Measurements from ENCODE around the gene SLC8A1.

The SLC8A1 gene

DNA sequence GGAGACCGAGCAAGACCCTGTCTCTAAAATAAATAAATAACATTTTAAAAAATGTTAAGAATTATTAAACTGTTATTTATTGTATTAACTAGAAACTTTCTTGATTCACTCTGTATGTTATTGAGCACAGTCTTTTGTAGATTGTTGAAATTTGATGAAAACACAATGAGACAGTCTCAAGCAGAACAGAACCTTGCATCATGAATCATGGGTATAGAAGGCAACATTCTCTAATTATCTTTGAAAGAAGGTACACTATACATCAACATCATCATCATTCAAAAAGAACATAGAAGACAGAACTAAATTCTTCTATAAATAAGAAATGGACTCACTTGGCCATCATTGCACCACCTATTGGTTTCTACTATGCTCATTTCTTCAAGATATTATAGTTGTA lies 67.7 kb downstream of the SLC8A1 start:
- no peak for DNase-seq (ENCODE audit: low spot score)

DNA sequence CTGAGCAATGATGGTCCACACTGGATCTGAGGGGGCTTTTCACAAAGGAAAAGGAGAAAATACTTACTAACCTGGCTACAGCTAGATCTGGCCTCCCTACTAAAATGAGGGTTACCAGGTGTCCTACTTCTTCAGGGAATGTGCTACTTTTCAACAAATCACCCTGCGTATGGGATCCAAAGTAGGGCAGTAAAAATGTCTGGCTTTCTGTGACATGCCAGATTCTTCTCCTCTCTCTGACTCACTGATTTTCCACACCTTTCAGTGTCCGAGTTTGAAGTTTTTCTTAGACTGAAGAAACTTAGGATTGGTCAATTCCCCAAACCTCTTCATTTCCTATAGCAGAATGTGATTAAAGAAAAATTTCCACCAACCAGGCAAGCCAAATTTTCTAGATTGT lies 71.2 kb downstream of the SLC8A1 start:
- no peak for DNase-seq (ENCODE audit: low spot score)

DNA sequence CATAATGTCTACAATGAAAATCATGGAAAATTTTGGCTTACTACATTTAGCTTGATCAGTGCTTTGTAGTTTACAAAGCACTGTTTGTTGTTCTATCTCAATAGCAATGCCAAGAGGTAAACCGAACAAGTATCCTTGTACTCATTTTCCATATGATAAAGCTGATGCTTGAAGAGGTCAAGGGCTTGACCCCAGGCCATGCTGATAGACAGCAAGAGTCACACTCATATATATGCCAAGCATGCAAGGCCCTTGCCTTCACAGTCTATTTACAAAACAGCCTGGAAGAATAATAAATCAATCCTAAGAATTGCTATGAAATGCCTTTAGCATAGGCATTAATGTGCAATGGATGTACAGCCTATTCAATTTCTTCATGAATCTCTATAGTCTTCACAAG lies 71.8 kb downstream of the SLC8A1 start:
- DNase-seq (ENCODE audit: low spot score), result no peak

DNA sequence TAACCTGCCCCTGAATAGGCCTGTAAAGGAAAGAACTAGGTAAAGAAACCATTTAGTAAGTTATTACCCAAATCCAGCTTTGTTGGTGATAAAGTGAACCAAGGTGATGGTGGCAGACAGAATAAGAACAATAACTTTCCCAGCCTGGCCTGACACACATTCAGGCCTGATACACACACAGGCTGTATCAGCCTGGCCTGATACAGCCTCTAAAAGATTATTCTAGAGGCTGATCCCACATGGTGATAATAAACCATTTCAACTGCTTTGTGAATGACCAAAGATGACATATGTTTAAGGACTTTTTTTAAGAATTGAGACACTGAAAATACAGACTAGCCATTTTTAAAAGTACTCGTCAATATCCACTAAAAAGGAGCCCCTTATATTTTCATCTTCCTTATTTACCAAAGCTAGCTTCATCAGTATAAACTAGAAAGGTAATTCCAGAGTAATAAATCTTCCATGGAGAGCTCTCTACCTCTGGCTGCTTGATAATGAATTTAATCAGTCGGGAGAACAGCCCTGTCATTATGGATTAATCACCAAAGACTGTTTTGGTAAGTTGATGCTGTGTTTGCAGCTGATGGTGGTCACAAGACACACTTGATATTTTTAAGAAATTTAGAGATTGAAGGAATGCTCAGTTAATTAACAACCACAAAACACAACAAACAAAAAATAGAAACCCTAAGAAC lies 77.2 kb downstream of the SLC8A1 start:
- DNase-seq (ENCODE audit: low spot score), result no peak

DNA sequence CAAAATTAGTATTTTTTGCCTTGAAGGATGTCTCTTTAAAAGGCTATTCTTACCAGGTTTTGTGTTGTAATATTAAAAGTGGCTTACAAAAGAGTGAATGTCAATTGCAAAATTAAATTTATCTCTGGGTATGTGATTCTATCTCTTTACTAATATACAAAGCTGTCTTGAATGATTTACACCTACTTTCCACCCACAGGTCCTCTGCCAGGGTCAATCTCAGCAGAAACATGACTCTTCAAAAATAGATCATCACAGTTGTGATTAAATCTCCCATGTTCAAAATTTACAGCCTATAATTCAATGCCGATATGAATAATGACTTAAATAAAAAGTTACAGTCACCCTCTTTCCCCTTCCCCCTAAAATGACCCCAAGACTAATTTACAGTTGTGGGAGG lies 78.8 kb downstream of the SLC8A1 start:
- DNase-seq (ENCODE audit: low spot score), result no peak

DNA sequence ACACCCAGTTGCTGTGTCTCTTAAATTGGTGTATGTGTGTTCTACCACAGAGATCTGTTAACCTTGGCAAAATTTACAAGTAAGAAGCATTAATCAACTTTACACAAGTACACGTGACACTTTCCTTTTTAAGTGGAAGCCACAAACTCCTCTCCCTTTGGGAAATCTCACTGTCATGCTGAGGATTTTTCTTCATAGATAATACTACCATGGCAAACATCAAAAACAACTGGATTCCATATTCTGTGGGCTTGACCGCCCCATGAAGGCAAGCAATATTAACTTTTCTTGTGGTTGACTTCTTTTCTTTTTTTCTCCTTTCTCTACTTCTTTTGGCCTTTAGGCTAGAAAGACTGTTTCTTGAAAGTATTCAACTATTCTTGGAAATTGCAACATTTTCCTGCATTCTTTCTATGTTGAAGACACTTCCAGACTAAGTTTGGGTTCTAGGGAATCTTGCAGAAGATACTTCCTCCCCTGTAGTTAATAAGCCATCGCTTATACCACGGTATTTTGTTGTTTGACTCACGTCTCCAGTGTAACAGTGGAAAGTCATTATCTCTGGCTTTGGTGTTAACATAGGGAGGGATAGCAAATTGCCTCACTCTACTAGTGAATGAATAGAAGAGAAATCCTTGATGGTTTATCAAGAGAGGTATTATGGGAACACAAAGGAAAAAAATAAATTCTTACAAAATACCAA lies 79.5 kb downstream of the SLC8A1 start:
- DNase-seq (ENCODE audit: low spot score), result no peak

DNA sequence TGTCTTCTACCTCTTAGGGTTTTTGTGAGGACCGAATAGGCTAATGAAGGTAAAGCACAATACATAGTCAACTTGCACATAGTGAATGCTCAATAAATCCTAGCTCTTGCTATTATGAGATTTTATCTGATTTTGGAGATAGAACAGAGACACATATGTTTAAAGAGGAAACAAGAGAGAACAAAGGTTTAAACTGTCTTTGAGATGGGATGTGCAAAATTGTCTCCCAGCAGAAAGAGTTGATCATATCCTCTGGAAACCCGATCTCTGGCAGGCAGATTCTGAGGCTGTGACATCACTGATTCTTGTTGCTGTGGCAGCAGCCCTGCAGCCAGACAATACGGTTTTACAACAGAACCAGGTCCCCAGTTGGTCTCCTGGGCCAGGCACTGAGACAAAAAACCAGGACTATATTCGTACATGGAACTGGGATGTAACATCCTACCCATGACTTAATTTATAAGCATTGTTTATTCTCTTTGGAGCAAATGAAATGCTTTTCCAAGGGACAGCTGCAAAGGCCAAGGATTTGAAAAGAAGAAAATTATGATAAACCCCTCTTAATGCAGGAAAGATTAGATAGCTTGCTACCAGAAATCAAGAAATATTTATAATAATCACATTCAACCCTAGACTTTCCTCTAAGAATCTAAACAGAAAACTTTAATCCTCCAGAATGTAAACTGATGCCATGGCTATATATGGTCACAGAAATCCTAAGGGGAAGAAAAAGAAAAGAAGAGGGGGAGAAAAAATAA lies 80.2 kb downstream of the SLC8A1 start:
- peak; percentile 29 for DNase-seq (ENCODE audit: low spot score)

DNA sequence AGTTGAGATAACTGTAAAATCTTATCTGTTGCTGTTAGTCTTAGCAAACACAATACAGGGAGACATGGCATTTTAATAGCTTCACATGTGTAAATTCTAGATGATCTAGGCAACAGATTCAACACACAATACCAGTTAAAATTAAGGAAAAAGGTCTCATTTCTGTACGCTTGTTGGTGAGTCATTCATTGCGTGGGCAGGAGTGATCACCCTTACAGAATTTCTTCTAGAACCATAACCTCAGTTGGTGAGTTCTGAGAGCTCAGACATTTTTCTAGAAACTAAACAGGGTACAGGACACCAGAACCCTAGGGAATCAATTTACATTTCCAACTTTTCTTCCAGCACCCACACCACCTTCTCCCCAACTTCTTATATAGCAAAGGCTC lies 81.9 kb downstream of the SLC8A1 start:
- no peak for DNase-seq (ENCODE audit: low spot score)

DNA sequence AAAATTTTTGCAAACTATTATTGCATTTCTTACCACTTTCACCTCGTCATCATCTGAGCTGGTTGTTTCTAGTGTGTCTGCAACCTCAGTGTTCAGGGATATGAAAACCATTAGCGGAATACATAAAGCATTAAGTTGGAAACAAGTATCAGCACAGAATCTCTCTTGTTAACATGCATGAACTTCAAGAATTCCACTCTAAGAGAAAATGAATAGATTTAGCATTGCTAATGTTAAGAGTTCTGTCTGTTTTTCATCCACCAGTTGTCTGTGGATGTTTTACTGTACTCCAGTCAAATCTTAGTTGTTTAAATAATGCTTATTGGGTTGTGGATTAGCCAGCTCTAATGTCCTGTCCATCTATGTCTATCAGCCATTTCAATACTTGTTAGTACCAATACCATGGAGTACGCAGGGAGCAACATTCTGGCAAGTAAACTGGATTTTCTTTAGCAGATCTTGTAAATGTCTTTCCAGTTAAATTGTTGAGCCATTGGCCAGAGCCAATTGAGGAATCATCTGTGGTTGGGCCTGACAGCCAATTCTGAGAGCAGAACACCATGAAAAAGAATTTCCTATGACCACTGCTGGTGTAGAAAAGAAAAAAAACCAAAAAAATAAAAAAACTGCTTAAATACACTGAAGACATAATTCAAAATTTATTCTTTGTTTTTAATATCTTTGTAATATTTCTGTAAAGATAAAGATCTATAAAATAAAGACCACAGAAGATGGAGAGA lies 82.5 kb downstream of the SLC8A1 start:
- no peak for DNase-seq (ENCODE audit: low spot score)

DNA sequence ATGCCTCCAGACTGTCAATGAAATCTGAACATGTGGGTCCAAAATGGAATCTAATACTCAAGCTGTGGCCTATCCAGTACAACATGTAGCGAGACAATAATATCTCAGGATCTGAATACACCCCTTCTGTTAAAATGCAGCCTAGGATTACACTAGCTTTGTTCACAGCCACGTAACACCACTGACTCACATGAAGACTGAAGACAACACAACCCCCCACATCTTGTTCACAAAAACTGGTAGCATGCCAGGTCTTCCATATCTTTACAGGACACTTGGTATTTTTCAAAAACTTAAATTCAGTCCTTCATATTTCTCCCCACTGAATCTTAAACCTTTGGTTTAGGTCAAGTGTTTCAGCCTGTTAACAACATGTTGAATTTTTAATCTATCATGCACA lies 84.2 kb downstream of the SLC8A1 start:
- DNase-seq (ENCODE audit: low spot score), result no peak

DNA sequence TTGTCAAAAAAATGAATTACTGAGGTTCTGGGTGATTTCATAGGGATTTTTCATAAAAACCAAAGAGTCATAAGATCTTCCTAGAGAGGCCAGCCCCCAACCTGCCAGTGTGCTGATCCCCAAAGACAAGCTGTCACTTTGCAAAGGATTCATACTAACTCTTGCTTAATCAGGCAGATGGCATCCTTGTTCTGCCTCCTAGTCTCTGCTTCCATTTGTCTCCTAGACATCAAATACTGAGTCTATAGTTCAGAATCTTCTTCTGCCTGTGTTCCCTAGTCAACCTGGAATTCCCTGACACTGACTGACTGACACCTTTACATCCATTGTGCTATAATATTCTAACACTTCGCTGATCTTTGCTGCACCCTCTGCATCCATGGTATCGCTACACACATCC lies 84.9 kb downstream of the SLC8A1 start:
- DNase-seq (ENCODE audit: low spot score), result no peak

DNA sequence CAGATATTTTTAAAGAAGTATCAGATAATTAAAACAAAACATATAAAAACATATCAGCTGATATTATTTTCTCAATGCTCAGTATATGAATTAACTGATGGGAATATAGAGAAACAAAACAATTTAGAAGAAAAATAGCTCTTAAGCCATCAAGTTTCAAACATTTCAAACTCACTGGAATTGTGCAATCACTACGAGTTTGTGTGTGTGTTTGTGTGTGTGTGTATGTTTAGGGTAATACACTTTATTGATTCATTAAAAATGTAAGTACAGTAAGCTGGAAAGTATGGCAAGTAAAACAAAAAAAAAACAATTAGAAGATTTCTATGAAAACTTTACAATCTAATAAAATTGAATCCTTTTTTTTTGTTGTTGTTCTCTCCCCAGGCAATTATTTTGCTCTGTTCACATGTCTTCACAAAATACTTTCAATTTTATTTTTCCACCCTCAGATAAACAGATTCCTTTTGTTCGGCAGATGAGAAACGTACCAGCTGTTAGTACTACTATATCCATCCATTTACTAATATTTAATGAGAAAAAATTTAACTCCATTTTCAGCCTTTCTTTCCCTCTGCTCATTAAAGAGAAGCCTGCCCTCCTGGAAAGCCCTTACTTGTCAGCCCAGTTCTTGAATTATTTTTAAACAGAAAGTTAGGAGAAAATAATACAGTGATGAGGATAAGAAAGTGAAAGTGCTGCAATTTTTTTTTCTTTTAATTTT lies 87.6 kb downstream of the SLC8A1 start:
- no peak for DNase-seq (ENCODE audit: low spot score)

DNA sequence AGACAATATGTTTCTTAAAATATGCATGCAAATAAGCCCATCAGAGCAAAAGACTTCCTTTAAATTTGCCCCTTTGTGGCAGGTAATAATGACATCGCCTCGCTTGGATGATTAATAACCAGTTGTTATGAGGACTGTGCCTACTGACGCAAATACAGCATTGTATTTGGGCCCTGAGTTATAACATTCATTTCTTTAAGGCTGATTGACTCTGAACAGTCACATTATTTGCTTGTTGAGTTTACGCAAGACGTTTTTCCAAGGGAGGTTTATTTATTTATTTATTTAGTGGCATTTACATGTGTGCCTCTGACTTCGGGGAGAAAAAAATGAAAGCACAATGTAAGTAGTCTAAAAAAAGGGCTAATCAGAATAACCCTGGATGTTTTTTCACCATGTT lies 88.3 kb downstream of the SLC8A1 start:
- DNase-seq (ENCODE audit: low spot score), result no peak

DNA sequence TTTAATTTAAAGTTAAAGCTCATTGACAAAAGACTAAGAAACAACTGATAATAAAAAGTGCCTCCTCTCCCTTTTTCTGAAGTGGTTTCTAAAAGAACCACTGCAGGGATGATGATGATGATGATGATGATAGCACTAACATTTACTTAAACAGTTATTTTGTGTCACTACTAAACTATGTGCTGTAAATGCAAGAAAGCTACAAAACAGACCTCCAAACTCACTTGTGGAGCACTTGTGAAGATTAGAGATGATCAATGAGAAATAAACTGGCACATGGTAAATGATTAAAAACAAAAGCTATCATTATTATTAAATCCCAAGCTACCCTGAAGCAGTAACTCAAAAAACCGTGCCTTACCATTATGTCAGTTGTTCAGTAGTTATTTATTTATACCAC lies 88.7 kb downstream of the SLC8A1 start:
- DNase-seq (ENCODE audit: low spot score), result no peak

DNA sequence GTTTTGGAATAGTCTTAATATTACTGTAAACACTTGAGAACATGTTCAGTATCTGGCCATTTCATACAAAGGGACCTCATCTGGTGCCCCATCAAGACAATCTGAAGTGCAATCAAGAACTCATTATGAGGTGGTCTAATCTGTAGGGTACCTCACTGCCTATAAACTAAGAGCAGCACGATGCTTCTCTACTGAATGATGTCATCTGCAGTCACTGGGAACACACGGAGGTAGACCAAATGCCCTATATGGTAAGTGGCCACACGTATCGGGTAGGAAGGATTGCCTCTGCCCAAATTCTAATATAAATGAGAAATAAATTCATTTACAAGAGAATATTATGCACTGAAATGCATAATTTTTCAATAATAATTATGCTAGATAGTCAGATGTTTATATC lies 90.4 kb downstream of the SLC8A1 start:
- DNase-seq (ENCODE audit: low spot score), result no peak

DNA sequence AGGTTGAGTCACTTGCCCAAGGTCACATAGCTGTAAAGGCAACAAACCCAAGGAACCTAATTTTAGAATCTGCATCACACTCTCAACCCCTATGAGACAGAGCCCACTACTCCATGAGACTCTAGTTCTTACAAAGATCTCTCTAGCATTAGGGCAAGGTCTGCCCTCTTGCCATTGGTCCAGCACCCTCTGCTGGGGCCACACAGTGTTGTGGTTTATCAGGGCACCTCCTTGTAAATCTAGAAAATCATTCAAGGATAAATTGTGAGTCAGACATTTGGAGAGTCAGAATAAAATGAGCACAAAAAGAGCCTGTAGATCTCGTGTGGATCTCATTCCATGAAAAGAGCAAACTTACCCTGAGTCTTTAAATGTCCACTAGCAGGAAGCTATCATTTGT lies 91.2 kb downstream of the SLC8A1 start:
- DNase-seq (ENCODE audit: low spot score), result no peak

DNA sequence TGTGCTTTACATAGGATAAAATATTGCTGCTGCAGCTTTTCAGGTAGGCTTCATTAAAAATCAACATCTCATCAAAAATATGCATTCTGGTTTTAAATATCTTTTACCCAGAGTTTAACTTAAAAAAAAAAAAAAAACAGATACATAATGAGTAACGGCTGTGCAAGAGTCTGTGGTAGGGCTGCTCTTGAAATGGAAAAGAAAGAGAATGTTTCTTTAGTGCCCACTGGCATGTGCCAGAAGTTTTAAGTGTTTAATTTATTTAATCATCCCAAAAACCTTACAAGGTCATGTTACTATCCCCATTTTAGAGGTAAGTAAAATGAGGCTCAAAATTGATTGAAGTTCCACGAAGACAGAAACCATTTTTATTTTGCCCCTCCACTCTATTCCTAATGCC lies 92.1 kb downstream of the SLC8A1 start:
- DNase-seq (ENCODE audit: low spot score), result no peak

DNA sequence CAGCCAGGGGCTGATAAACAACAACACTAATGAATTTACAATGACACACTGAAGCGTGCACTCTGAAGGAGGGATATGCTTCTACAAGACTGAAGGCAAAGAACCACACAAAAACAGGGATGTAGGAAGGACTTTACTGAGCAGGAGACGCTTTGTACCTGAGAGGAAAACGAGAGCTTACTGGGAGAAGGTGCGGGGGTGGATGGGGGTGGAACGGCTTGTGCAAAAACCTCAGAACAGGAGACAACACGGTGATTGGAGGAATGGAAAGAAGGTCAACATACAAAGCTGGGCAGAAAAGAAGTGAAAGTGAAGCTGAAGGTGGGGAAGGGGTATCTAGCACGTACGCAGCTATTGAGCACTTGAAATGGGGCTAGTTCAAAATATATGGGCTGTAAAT lies 93.1 kb downstream of the SLC8A1 start:
- DNase-seq (ENCODE audit: low spot score), result no peak

DNA sequence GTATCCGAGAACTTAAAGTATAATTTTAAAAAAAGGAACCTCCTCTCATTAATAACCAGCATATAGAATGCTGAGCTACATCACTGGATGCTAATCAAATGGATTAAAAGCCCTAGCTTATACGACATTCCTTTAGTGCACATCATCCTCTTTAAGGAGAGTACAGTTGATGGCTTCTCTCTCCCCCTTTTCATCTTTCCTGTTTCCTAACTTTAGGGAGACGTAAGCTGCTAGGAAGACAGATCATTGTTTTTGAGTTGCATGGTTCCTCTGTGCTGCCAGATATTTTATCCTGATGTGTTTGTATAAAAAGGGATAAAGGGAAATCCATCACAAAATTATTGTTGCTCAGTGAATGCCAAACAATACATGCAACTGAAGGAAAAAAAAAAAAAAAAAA lies 94.2 kb downstream of the SLC8A1 start:
- no peak for DNase-seq (ENCODE audit: low spot score)

DNA sequence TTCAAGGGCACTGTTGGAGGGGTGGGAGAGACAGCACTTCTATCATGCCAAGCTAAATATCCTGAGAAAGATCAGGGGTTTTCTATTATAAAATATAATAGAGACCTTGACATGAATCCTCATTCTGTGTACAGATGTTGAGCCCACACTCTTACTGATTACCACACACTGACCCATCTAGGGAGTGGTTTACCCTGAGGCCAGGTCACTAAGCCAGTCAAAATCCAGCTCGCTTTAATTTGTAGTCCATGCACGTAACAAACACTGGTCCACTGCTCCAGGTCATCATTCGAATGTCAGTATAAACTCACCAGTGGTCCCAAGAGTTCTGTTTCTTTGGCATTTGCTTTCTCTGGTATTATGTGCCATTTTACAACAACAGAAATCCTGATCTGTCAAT lies 96.4 kb downstream of the SLC8A1 start:
- no peak for DNase-seq (ENCODE audit: low spot score)

DNA sequence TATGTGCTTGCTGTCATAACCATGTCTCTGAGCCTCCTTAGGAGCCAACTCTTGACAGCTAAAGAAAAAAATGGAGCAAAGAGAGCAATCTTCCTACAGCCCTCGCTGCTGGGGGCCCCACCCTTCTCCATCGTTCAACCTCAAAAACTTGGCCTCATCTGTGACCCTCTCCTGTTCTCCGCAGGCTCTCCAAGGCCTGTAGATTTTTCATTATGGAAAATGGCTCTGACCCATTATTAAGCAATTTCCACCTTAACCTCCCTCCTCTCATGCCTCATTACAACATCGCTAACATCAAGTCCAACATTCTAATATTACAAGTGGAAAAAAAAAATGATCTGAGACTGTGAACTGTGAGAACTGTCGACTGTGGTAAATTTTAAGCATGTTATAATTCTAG lies 98.7 kb downstream of the SLC8A1 start:
- no peak for DNase-seq (ENCODE audit: low spot score)

DNA sequence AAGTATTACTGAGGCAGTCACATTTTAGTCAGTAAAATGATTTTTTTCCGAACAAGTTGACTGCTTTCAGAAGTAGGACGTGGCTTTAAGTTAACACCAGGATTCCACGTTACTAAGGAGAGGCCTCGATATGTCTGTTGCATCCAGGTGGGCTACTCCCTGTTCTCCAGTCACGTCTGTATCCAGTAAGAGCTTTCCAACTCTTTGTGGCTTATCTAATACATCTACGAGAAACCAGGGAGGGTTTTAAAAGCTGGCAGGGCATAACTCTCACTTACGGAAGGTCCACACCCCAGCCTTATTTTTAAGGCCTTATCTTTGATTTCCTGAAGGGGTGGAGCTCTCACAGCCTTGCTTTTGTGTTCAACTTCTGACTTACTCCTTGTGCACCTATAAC lies 99.2 kb downstream of the SLC8A1 start:
- DNase-seq (ENCODE audit: low spot score), result no peak

Measured in iPS-NIHi11 (cell line).